Glutamatergic neuron (in vitro differentiated cells): ENCODE data around the gene PXDN. TPM values are rescaled to one million over a fixed set of nuclear protein-coding genes. Genes with fewer than 3 reads are reported as not detected.

Experiments
- DNase-seq: peaks from one replicate; pipeline ENCODE4 v3.0.0; 2022
- H3K27ac Mint-ChIP-seq: one replicate; pipeline ENCODE4 v1.8.0; 2020; ENCODE audit warnings: mild to moderate bottlenecking, mixed read lengths, inconsistent platforms; ENCODE audit not compliant: unreplicated experiment
- H3K27me3 Mint-ChIP-seq: one replicate; pipeline ENCODE4 v1.8.0; 2020; ENCODE audit warnings: mild to moderate bottlenecking, moderate library complexity, mixed read lengths, inconsistent platforms; ENCODE audit not compliant: unreplicated experiment
- H3K36me3 Mint-ChIP-seq: one replicate; pipeline ENCODE4 v1.8.0; 2020; ENCODE audit warnings: mild to moderate bottlenecking, mixed read lengths, inconsistent platforms; ENCODE audit not compliant: unreplicated experiment
- H3K4me1 Mint-ChIP-seq: one replicate; pipeline ENCODE4 v1.8.0; 2020; ENCODE audit warnings: mild to moderate bottlenecking, low read depth, mixed read lengths, inconsistent platforms; ENCODE audit not compliant: unreplicated experiment
- H3K4me3 Mint-ChIP-seq: one replicate; pipeline ENCODE4 v1.8.0; 2020; ENCODE audit warnings: mild to moderate bottlenecking, mixed read lengths, inconsistent platforms; ENCODE audit not compliant: unreplicated experiment
- H3K9me3 Mint-ChIP-seq: one replicate; pipeline ENCODE4 v1.8.0; 2020; ENCODE audit warnings: mild to moderate bottlenecking, moderate library complexity, mixed read lengths, inconsistent platforms; ENCODE audit not compliant: unreplicated experiment
- CTCF ChIP-seq: fragments of 200-600 bp; sonication (generic); IDR thresholded peaks from one replicate; pipeline ENCODE4 v1.5.0; 2021; ENCODE audit not compliant: partially characterized antibody, unreplicated experiment
- total RNA-seq: library from RNA; stranded (reverse); fragmentation: NEBNext Ultra II Directional; extraction: Animal tissue kit (Norgen Biotek cat#: 25700); gene quantifications from one replicate; pipeline ENCODE4 v1.2.1, GENCODE V29; 2021; ENCODE audit not compliant: unreplicated experiment

PXDN gene
- total RNA-seq, 1 donor from 2014 or later, result 226 TPM

GRCh38 chr2:1740716-1741589, 3.4 kb downstream of the PXDN start:
- Mint-ChIP-seq H3K36me3 (peaks cover 4% of the 10 kb centered on the region), H3K4me1 (peaks cover 35% of the 10 kb centered on the region), H3K9me3 (peaks cover 17% of the 10 kb centered on the region), H3K4me3 (peak overlapping the region; percentile 97), H3K27me3 (peaks cover 17% of the 10 kb centered on the region), H3K27ac (peak overlapping the region; percentile 88)
- no peak for DNase-seq
- TF ChIP-seq CTCF, result no peak

GRCh38 chr2:1739961-1740715, 4.2 kb downstream of the PXDN start:
- peaks cover 11% of the 10 kb centered on the region for H3K36me3 Mint-ChIP-seq

GRCh38 chr2:1739322-1739957, 4.9 kb downstream of the PXDN start:
- peak overlapping the region; percentile 63 for H3K4me3 Mint-ChIP-seq

More at GRCh38 chr2:1739961-1740715, 4.2 kb downstream of the PXDN start:
- DNase-seq, result no peak
- Mint-ChIP-seq H3K4me1 (peaks cover 35% of the 10 kb centered on the region), H3K4me3 (peak overlapping the region; percentile 97), H3K9me3 (peaks cover 14% of the 10 kb centered on the region), H3K27ac (peak overlapping the region; percentile 88), H3K27me3 (peaks cover 15% of the 10 kb centered on the region)
- TF ChIP-seq CTCF, result no peak

GRCh38 chr2:1738646-1739302, 5.5 kb downstream of the PXDN start:
- peak overlapping the region; percentile 36 for H3K4me3 Mint-ChIP-seq

More at GRCh38 chr2:1739322-1739957, 4.9 kb downstream of the PXDN start:
- H3K27me3 Mint-ChIP-seq, result peaks cover 12% of the 10 kb centered on the region
- peaks cover 11% of the 10 kb centered on the region for H3K9me3 Mint-ChIP-seq
- H3K4me1 Mint-ChIP-seq, result peaks cover 35% of the 10 kb centered on the region
- TF ChIP-seq CTCF, result no peak
- no peak for DNase-seq
- peaks cover 14% of the 10 kb centered on the region for H3K36me3 Mint-ChIP-seq
- peak overlapping the region; percentile 53 for H3K27ac Mint-ChIP-seq

More at GRCh38 chr2:1738646-1739302, 5.5 kb downstream of the PXDN start:
- peaks cover 35% of the 10 kb centered on the region for H3K4me1 Mint-ChIP-seq
- H3K9me3 Mint-ChIP-seq, result peaks cover 11% of the 10 kb centered on the region
- peaks cover 14% of the 10 kb centered on the region for H3K36me3 Mint-ChIP-seq
- H3K27ac Mint-ChIP-seq, result peak overlapping the region; percentile 45
- no peak for DNase-seq
- no peak for TF ChIP-seq CTCF
- peaks cover 12% of the 10 kb centered on the region for H3K27me3 Mint-ChIP-seq
